ELR (cell line): Measurements from ENCODE around the gene ASPA.

Source experiments
- DNase-seq: peaks from one replicate; pipeline ENCODE4 v3.0.0-alpha.2; 2015; ENCODE audit warnings: low read depth

Gene ASPA

GRCh38 chr17:3534881-3535252, 59.1 kb downstream of the ASPA start:
- peak; percentile 52 for DNase-seq

- peak; percentile 81 for DNase-seq
Observed at GRCh38 chr17:3535253-3535995, 59.6 kb downstream of the ASPA start.

GRCh38 chr17:3536716-3537115, 60.9 kb downstream of the ASPA start:
- no peak for DNase-seq

- DNase-seq = no peak
Observed at GRCh38 chr17:3539881-3540540, 64.2 kb downstream of the ASPA start.

- no peak for DNase-seq
Observed at GRCh38 chr17:3542410-3543088, 66.8 kb downstream of the ASPA start.

GRCh38 chr17:3543453-3543852, 67.7 kb downstream of the ASPA start:
- DNase-seq = no peak

- no peak for DNase-seq
Observed at GRCh38 chr17:3544365-3544764, 68.6 kb downstream of the ASPA start.

- no peak for DNase-seq
Observed at GRCh38 chr17:3545151-3545550, 69.4 kb downstream of the ASPA start.

GRCh38 chr17:3546521-3546920, 70.7 kb downstream of the ASPA start:
- DNase-seq = no peak

GRCh38 chr17:3546997-3547396, 71.2 kb downstream of the ASPA start:
- no peak for DNase-seq

GRCh38 chr17:3547628-3548027, 71.8 kb downstream of the ASPA start:
- no peak for DNase-seq

- no peak for DNase-seq
Observed at GRCh38 chr17:3549610-3550162, 73.9 kb downstream of the ASPA start.

GRCh38 chr17:3551189-3551588, 75.4 kb downstream of the ASPA start:
- peak; percentile 24 for DNase-seq

- no peak for DNase-seq
Observed at GRCh38 chr17:3552916-3553315, 77.1 kb downstream of the ASPA start.
